GM18519 (cell line): ENCODE measurements around the gene LAX1.
"Not testable (repeated sequence)": the region's sequence is repeated elsewhere in the genome, so short reads cannot be mapped to it uniquely, and the experiment has no call there.

Experiments
- ATAC-seq: cut with Tn5 transposase; IDR thresholded peaks from one replicate; pipeline ENCODE4 v1.9.1; 2021; ENCODE audit warnings: mild to moderate bottlenecking, moderate library complexity; ENCODE audit not compliant: unreplicated experiment, low FRiP score

Gene LAX1, protein sequence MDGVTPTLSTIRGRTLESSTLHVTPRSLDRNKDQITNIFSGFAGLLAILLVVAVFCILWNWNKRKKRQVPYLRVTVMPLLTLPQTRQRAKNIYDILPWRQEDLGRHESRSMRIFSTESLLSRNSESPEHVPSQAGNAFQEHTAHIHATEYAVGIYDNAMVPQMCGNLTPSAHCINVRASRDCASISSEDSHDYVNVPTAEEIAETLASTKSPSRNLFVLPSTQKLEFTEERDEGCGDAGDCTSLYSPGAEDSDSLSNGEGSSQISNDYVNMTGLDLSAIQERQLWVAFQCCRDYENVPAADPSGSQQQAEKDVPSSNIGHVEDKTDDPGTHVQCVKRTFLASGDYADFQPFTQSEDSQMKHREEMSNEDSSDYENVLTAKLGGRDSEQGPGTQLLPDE

DNA sequence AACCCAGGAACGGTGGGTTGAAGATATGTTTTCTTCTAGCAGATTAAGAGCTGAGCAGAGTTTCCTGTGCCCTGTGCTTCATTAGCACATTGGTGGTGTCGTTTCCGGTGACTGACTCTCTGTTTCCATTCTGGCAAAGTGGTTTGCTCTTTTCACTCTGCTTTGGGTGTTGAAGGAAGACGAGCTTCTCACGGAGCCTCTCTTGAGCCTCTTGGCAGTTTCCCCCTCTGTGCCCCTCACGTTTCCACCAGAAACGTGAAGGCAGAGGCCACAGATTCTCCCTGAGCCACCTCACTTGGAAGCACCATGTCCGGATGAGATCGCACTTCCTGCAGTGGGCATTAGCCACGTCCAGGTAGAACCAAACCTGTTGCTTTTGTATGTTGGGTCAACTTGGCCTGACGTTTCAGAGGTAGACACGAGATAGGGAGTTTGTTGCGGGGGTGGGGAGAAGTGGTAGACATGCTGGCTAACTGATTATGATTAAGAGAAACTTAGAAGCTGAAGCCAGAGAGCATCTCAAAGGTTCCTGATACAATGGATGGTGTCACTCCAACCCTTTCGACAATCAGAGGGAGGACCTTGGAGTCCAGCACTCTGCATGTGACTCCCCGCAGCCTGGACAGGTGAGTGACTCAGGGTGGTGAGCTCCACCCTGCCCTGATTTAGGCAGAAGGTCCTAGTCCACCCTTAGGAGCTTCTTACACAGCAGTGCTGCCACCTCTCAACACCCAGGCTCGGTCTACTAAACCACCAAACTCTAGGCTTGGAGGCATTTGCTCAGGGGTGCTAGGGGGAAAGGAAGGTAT, at the start of gene LAX1:
LAX1 (plus strand) TSS at position 155 of the 809 bp plus-strand sequence; CDS start at position 538, 383 bp downstream.
- no peak for ATAC-seq

- ATAC-seq: no peak
Measured at GRCh38 chr1:203717120-203717519, 47.9 kb upstream of the LAX1 start.

- no peak for ATAC-seq
Measured at GRCh38 chr1:203720242-203720641, 44.7 kb upstream of the LAX1 start.

GRCh38 chr1:203722909-203723308, 42.1 kb upstream of the LAX1 start:
- no peak for ATAC-seq

DNA sequence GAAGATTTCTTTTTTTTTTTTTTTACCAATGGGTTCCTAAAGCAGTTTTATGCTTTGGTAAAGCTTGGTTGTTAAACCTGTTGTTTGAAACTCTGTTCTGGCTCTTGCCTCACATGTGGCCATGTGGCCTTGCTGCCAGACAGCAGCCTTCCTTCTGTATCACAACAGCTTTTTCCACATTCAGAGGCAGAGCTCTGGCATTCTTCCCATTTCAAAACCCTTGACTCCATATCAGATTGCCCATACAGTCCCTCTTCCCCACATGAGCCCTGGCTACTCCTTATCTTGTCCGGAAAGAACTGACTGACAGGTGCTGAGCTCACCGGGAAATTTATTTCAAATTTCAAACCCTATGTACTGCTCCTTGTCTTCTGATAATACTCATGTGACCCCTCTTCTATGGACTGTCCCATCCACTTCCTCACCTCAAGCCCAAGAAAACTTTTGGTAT, 38.5 kb upstream of the LAX1 start:
- ATAC-seq: no peak

GRCh38 chr1:203733009-203733863, 31.7 kb upstream of the LAX1 start:
- no peak for ATAC-seq

GRCh38 chr1:203742436-203742835, 22.5 kb upstream of the LAX1 start:
- no peak for ATAC-seq

DNA sequence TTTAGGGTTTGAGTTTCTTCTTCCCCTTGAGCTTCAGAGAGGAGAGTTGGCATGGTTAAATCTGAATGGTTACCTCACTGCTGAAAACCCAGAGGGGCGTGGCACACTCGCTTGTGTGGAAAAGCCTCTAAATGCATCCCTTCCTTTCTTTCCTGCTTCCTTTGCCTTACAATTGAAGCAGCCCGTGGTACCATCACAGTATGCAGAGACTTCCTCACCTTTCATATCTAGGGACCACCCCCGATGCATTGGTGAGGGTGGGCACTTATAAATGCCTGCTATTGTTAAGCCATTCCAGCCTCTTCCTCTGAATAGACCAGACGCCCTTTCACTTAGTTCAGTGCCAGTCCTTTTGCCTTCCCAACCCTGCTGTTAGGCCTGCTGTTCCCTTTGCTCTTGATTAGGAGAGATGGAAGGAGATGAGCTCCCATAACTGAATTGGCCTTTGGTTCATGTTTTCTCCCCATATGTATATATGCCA, 21.9 kb upstream of the LAX1 start:
- ATAC-seq: no peak

- ATAC-seq: no peak
Measured at GRCh38 chr1:203744075-203744972, 20.7 kb upstream of the LAX1 start.

DNA sequence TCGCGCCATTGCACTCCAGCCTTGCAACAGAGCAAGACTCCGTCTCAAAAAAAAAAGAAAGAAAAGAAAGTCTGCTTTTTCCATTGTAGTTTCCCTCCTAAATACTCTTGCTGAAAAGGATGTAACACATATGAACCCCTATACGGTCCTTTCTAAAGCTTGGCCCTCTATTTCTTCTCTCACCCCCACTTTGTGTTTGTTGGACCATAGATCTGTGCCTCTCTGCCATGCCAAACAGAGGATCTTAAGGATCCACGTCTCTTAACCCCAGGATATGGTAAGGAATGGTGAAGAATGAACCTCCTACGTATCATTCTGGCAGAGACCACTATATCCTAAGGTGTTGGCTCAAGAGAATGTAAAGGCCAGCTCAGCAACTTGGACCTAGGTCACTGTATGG, 18.7 kb upstream of the LAX1 start:
- ATAC-seq: no peak

GRCh38 chr1:203751051-203751450, 13.9 kb upstream of the LAX1 start:
- ATAC-seq: no peak

DNA sequence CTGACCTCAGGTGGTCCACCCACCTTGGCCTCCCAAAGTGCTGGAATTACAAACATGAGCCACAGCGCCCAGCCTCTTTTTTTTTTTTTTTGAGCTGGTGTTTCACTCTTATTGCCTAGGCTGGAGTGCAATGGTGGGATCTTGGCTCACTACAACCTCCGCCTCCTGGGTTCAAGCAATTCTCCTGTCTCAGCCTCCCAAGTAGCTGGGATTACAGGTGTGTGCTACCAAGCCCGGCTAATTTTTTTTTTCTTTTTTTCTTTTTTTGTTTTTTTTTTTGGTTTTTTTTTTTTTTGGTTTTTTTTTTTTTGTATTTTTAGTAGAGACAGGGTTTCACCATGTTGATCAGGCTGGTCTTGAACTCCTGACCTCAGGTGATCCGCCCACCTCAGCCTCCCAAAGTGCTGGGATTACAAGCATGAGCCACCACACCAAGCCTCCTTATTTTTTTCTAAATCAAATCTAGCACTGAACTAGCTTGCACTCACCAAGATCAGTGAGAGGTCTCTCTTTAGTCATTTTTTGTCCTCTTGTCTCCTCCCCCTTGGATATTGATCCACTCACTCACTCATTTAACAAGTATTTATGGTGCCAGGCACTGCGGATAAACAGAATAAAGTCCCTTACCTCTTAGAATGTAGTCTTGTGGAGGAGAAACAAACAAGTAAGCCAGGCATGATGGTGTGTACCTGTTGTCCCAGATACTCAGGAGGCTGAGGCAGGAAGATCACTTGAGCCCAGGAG, 13.2 kb upstream of the LAX1 start:
- ATAC-seq: not testable (repeated sequence)

GRCh38 chr1:203754455-203754864, 10.5 kb upstream of the LAX1 start:
- no peak for ATAC-seq

DNA sequence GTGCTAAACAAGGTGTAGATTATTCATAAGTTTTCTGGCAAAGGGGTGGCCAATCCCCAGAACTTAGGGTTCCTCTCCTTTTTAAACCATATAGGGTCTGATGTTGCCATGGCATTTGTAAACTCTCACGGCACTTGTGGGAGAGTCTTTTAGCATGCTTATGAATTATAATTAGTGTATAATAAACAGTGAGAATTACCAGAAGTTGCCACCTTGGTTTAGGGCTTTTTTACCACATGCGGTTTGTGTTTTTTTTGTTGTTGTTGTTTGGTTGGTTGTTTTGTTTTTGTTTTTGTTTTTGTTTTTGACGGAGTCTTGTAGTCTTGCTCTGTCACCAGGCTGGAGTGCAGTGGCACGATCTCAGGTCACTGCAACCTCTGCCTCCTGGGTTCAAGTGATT, 8.9 kb upstream of the LAX1 start:
- ATAC-seq: no peak

GRCh38 chr1:203758749-203759148, 6.2 kb upstream of the LAX1 start:
- ATAC-seq: not testable (repeated sequence)

DNA sequence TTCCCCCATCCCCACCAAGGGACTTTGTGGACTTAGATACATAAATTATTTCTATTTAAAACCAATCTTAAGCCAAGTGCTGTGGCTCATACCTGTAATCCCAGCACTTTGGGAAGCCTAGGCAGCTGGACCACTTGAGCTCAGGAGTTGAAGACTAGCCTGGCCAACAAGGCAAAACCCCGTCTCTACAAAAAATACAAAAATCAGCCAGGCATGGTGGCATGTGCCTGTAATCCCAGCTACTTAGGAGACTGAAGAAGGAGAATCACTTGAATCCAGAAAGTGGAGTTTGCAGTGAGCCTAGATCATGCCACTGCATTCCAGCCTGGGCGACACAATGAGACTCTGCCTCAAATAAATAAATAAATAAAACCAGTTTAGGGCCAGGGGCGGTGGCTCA, 4.5 kb upstream of the LAX1 start:
- no peak for ATAC-seq

DNA sequence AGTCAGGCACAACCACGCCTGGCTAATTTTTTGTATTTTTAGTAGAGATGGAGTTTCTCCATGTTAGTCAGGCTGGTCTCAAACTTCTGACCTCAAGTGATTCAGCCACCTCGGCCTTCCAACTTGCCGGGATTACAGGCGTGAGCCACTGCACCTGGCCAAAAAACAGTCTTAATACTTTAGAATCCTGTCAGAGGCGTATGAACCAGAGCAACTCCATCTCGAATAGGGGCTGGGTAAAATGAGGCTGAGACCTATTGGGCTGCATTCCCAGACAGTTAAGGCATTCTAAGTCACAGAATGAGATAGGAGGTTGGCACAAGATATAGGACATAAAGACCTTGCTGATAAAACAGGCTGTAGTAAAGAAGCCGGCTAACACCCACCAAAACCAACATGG, 3.0 kb upstream of the LAX1 start:
- ATAC-seq: not testable (repeated sequence)

DNA sequence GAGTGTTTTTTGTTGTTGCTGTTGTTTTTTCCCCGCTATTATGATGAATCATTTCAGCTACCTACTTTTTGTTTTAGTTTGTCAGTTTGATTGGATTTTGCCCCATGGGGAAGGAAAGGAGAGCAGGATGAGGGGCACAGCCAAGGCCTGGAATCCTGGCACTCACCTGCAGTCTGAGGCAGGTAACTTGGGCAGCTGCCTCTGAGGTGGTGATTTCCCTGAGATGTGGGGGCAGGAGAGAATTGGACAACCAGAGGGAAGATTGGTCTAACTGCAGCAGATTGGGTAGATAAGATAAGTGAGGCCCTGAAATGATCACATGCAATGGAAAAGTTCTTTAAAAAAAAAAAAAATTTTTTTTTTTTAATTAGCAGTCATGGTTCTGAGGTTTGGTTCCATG, 1.5 kb upstream of the LAX1 start:
- no peak for ATAC-seq
